CD4-positive, alpha-beta T cell treated with Interferon gamma for 1 hour (primary cell): ENCODE results near the gene PRAMEF20.
"Not testable (repeated sequence)": the region's sequence is repeated elsewhere in the genome, so short reads cannot be mapped to it uniquely, and the experiment has no call there.

Experiments used
- DNase-seq: peaks from one replicate; pipeline ENCODE4 v3.0.0-alpha.2; 2020

The PRAMEF20 gene

DNA sequence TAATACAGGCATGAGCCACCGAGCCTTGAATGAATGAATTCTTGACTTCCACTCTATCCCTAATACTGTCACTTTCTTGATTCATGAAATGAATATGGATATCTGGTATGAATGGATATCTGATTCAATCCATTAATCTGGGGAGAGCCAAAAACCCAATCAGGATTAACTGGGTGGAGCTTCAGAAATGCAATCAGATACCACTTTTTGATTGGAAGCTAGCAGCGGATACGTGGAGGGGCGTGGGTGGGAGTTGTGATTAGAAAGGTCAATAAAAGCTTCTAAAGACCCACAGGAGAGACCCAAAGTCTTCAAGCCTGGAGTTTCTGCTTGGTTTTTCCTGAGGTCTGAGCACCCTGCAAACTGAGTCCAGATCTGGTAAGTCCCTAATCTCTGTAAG lies at the start of gene PRAMEF20:
PRAMEF20 (plus strand) TSS at position 301 of the 400 bp plus-strand sequence. CDS start 5,905 bp downstream, outside the sequence.
- not testable (repeated sequence) for DNase-seq

DNA sequence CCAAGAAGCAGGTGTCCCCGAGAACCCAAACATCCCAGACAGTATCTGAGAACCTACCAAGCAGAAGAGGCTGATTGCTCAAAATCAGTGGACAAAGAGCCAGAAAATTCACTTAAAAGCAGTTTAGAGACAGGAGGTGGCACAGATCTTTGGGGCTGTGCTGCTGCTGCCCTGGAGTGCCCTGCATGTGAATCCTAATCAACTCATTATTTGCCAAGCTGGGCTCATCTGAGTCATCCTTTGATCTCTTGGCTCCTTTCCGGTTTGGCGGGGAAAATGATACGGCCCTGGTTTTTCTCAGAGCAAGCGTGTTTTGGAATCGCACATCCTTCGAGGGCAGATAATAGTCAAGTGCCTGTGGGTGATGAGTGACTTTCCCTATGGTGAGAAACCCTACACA lies 47.9 kb upstream of the PRAMEF20 start:
- not testable (repeated sequence) for DNase-seq

DNA sequence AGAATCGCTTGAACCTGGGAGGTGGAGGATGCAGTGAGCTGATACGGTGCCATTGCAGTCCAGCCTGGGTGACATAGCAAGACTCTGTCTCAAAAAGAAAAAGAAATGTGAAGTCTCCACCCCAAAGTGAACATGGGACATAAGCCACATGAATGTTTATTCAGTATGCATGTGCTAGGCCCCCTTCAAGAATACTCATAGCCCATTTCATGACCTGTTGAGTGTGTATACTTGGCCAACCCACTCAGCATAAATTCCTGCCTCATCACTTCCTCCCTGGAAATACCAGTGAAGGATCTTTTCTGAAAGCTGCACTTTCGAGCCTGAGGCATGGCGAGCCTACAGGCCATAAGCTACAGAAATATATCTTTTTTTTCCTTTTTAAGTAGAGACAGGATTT lies 45.3 kb upstream of the PRAMEF20 start:
- DNase-seq, result not testable (repeated sequence)

- not testable (repeated sequence) for DNase-seq
Measured at GRCh38 chr1:13366536-13366935, 43.7 kb upstream of the PRAMEF20 start.

- DNase-seq, result not testable (repeated sequence)
Measured at GRCh38 chr1:13368544-13368943, 41.7 kb upstream of the PRAMEF20 start.

DNA sequence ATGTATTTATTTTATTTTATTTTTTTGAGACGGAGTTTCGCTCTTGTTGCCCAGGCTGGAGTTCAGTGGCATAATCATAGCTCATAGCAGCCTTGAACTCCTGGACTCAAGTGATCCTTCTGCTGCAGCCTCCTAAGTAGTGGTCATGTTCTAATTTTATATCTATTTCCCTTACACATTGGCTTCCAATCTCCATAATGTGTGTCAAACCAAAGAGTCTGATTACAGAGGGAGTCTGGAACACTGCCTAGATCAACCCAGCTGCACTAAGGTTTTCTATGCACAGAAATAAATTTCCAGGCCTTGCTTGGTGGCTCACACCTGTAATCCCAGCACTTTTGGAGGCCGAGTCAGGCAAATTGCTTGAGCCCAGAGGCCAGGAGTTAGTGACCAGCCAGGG lies 31.3 kb upstream of the PRAMEF20 start:
- DNase-seq, result not testable (repeated sequence)

GRCh38 chr1:13380380-13380779 lies 29.9 kb upstream of the PRAMEF20 start:
- not testable (repeated sequence) for DNase-seq

DNA sequence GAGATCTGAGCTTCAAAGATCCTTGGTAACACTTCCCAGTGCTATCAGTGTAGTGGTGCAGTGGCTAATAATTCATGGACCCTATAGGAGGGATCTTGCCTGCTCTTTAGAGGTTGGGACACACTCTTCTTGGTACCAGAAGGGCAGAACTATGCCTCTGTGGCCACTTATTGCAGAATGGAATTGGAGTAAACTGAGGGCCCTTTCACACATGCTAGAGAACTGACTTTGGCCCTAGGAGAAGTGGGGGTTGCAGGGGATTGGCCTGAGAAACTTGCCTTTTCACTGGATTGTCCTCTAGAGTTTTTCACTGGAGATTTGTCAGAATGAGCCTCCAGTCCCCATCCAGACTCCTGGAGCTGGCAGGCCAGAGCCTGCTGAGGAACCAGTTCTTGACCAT lies 20.9 kb upstream of the PRAMEF20 start, which contains the start of gene PRAMEF17:
PRAMEF17 (plus strand) TSS at position 301 of the 400 bp plus-strand sequence; CDS start at position 327, 26 bp downstream.
- DNase-seq, result not testable (repeated sequence)

DNA sequence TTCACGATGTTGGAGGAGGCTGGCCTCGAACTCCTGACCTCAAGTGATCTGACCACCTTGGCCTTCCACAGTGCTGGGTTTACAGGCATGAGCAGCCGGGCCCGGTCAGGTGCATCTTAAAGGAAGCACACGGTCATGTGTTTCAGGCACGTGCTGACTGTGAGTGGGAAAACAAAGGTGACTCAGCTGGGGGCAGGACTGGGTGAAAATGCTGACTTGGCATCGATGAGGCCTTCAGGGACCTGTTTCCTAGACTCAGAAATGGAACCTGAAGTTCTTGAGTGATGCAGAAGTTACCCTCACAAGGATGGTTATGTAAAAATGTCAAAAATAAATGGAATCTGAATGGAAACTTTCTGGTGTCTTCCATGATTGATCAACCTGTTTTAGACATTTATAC lies 17.2 kb upstream of the PRAMEF20 start:
- not testable (repeated sequence) for DNase-seq

GRCh38 chr1:13394761-13395160 lies 15.5 kb upstream of the PRAMEF20 start:
- DNase-seq, result not testable (repeated sequence)

DNA sequence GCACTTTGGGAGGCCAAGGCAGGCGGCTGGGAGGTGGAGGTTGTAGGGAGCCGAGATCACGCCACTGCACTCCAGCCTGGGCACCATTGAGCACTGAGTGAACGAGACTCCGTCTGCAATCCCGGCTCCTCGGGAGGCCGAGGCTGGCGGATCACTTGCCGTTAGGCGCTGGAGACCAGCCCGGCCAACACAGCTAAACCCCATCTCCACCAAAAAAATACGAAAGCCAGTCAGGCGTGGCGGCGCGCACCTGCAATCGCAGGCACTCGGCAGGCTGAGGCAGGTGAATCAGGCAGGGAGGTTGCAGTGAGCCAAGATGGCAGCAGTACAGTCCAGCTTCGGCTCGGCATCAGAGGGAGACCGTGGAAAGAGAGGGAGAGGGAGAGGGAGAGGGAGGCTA lies 14.9 kb upstream of the PRAMEF20 start:
- not testable (repeated sequence) for DNase-seq

DNA sequence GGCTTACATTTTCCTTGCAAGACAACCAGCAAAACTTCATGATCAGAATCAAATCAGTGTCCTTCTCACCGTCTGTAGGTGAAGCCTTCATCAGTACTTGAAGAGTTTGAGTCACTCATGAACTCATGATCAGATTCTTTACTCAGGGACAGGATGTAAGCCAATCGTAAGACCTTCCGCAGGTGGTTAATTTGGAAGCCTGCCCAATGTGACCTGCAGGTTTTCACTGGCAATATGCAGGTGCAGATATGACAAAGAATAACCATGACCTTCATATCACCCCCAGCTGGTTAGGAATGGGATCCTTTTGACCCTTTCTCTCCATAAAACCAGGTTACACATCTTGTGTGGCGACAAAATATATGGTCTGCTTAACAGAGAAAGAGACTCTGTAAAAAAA lies 2.4 kb upstream of the PRAMEF20 start:
- DNase-seq, result no peak

DNA sequence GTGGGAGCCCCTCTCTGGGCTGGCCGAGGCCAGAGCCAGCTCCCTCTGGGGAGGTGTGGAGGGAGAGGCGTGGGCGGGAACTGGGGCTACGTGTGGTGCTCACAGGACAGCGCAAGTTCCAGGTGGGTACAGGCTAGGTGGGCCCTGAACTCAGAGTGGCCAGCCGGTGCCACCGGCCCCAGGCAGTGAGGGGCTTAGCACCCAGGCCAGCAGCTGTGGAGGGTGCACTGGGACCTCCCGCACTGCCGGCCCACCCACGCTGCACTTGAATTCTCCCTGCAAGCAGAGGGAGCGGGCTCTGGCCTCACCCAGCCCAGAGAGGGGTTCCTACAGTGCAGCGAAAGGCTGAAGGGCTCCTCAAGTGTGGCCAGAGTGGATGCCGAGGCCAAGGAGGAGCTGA lies 20.2 kb downstream of the PRAMEF20 start:
- DNase-seq, result no peak

DNA sequence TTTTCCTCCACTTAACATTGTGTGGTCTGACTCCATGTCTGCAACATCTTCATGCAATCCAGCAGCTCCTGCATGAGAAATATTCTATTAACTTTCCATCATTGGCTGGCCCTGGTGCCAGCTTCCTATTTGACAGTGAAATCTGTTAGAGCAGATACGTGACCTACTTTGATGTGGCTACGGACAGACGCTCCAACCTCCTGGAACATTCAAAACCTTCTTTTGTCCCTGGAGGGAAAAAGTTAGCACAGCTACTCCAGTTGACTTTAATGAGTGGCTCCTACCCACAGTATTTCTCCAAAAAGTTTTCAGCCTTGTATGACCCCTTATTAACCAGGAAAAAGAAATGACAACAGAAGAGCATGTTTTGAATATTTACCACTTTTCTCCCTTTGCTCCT lies 22.0 kb downstream of the PRAMEF20 start:
- DNase-seq, result no peak

DNA sequence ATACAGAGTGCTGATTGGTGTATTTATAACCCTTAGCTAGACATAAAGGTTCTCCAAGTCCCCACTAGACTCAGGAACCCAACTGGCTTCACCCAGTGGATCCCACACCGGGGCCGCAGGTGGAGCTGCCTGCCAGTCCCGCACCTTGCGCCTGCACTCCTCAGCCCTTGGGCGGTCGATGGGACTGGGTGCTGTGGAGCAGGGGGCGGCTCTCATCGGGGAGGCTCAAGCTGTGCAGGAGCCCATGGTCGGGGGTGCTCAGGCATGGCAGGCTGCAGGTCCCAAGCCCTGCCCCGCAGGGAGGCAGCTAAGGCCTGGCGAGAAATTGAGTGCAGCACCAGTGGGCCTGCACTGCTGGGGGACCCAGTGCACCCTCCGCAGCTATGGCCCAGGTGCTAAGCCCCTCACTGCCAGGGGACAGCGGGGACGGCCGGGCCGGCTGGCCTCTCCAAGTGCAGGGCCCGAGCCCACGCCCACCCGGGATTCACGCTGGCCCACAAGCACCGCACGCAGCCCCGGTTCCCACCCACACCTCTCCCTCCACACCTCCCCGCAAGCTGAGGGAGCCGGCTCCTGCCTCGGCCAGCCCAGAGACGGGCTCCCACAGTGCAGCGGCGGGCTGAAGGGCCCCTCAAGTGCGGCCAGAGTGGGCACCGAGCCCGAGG lies 23.6 kb downstream of the PRAMEF20 start:
- DNase-seq, result not testable (repeated sequence)

GRCh38 chr1:13435458-13435857 lies 25.2 kb downstream of the PRAMEF20 start:
- DNase-seq, result no peak

- not testable (repeated sequence) for DNase-seq
Measured at GRCh38 chr1:13439104-13439783, 29.0 kb downstream of the PRAMEF20 start.

- DNase-seq, result no peak
Measured at GRCh38 chr1:13443335-13443979, 33.2 kb downstream of the PRAMEF20 start.

DNA sequence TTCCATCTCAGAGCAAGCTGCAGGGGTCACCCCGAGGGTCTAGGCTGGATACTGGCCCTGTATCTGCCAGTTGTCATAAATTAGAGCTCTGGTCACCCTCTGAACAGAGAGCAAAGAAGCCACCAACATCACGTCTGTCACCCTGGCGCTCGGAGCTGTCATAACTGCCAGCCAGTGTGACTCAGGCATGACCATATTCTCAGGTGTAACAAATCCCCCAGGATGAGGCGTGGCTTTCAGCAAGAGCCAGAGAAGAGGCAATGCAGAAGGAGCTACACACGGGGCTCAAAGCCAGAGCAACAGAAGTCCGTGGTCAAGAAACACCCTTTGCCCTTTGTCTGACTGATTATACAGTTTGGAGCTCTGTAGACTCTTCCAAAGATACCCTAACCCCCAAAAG lies 40.0 kb downstream of the PRAMEF20 start:
- DNase-seq, result no peak

DNA sequence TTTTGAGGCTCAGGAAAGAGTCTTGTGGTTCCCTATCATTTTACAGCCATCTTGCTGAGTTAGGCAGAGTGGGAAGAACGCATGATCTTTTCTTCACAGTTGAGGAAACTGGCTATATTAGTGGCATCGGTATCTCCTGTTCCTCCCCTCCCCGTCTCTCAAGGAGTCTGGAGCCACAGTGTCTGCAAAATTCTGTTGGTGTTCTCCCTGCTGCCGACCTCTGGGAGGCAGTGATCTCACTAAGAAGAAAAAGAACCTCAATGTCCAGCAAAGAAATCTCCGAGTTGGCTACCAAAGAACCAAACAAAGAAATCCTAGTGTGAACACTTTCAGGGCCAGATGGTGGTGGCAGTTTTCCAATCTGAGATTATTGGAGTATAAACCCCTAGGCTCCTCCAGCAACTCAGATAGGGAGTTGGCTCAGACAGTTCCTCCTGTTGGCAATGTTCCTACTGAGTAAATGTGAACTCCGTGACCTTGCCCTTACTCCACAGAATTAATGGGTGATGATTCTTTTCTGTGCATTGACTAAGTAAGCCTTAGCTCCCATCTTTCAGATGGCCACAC lies 41.2 kb downstream of the PRAMEF20 start:
- no peak for DNase-seq

DNA sequence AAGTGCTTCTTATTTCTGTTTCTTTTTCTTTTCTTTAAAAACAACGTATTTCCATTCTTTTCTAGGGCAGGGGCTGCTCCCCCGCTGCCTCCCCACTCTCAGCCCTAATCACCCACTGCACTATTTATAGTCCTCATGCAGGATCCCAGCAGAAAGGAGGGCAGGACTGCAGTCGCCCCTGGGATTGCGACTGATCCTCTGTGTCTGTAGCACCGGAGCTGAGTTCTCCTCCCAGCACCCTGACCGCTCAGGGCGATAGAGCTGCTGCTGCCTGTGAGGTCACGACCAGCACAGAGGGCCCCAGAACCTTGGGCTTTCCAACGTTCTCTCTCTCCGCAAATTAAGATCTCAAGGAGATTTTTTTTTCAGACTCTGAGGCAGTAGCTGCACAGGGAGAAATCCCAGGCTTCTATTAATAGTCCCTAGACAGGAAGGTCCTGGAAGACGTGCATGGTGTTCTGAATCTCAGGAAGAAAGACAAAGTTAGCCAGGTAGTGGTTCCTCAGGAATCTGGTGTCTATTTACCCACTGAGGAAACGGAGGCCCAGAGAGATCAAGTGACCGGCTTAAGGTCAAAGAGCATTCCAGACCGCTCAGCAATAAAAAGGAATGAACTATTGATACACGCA lies 46.8 kb downstream of the PRAMEF20 start:
- no peak for DNase-seq

GRCh38 chr1:13461977-13462376 lies 51.7 kb downstream of the PRAMEF20 start:
- no peak for DNase-seq

DNA sequence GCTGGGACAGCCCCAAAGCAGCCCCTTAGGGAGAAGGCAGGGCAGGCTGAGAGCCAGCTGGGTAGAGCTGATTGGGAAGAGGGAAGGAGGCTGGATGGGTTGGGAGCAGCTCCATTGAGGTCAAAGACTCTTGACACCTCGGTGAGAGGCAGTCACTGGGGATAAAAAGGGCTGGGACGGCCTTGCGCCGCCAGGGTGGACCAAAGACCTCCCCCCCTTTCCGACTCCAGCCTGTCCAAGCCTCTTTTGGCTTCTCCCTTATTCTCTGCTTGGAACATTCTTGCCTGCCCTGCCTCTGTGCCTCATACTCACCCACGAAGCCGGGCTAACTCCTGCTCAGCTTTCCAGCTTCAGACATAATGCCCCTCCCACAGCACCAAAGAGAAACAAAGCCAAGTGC lies 52.4 kb downstream of the PRAMEF20 start:
- DNase-seq, result no peak
